ENCODE results near the gene PMPCA.

DNA sequence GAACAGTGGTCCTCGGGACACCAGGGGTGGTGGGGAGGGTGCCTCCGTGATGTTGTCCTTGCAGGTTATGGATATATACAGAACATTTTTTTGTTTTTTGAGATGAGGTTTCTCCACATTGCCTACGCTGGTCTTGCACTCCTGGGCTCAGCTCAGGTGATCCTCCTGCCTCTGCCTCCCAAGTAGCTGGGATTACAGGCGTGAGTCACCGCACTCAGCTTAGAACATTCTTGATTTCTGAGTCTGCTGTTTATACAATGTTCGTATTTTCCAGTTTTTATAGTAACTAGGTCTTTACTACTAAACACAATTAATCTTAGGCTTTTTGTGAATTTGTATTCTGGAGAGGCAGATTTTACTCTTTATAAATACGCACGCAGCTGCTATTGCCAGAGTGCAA, 6.0 kb downstream of the PMPCA start:
- TF ChIP-seq CTCF (IDR thresholded peaks at IDR 0.05 in 4 of 5, conservative IDR thresholded peaks at IDR 0.05 in 1 of 5) (no peak), POLR2A (IDR thresholded peaks at IDR 0.05) (no peak)

Measured in gastrocnemius medialis (tissue), 4 donors.